Psoas muscle (tissue), 8 donors: ENCODE measurements around the gene ULBP2. TPM values are rescaled to one million over a fixed set of nuclear protein-coding genes. Genes with fewer than 3 reads are reported as not detected.
"Not testable (repeated sequence)": the region's sequence is repeated elsewhere in the genome, so short reads cannot be mapped to it uniquely, and the experiment has no call there.

Experiments used
- ATAC-seq, 4 donors: fragments of 200-7000 bp; cut with Tn5 transposase; one replicate each; pipeline ENCODE4 v1.9.1; 2020; ENCODE audit warnings: moderate library complexity in 3 of 4, mild to moderate bottlenecking in 2 of 4
- DNase-seq, 2 donors: peaks; one replicate each; pipeline ENCODE4 v3.0.0-alpha.2; 2020
- H3K27ac ChIP-seq: fragments of 200-600 bp; one replicate; pipeline ENCODE4 v1.8.0; 2022
- H3K27me3 ChIP-seq, 3 donors: fragments of 200-600 bp in 1 of 3; one replicate each; pipeline versions ENCODE4 v1.6.1 to v1.8.0; 2013 to 2022; ENCODE audit warnings: low read length in 2 of 3, mild to moderate bottlenecking in 2 of 3, moderate library complexity in 1 of 3; ENCODE audit not compliant: insufficient read depth in 3 of 3
- H3K36me3 ChIP-seq, 2 donors: fragments of 200-600 bp in 1 of 2; one replicate each; pipeline versions ENCODE4 v1.6.1 to v1.8.0; 2013 to 2022; ENCODE audit warnings: low read depth in 1 of 2, mild to moderate bottlenecking in 1 of 2, moderate library complexity in 1 of 2; ENCODE audit not compliant: insufficient read depth in 1 of 2
- H3K4me1 ChIP-seq: fragments of 200-600 bp; one replicate; pipeline ENCODE4 v1.8.0; 2022
- H3K4me3 ChIP-seq: fragments of 200-600 bp; one replicate; pipeline ENCODE4 v1.8.0; 2022; ENCODE audit warnings: mild to moderate bottlenecking
- H3K9me3 ChIP-seq: fragments of 200-600 bp; one replicate; pipeline ENCODE4 v1.8.0; 2022
- WGBS, 3 donors: extraction: QIAGEN DNeasy Blood & Tissue Kit; methylation state at CpG; one replicate each; pipeline versions ENCODE4 v1.1.6 to v1.1.7; 2013; 5-methylcytosine and 5-hydroxymethylcytosine counted together
- intact Hi-C, 2 donors: fragments of 100-400 bp; cut with DNase I; formaldehyde crosslinking; loops; one replicate each; pipeline versions ENCODE4 v1.11.0 to v1.14.2; 2022
- polyA plus RNA-seq, 3 donors: library from polyadenylated mRNA; stranded (reverse); fragments of 200-250 nt; gene quantifications; one replicate each; pipeline ENCODE4 v1.2.3, GENCODE V29; 2013
- total RNA-seq, 4 donors: library from RNA; stranded (reverse); fragmentation: NEBNext Ultra II Directional in 2 of 4; extraction: Animal tissue kit (Norgen Biotek cat#: 25700) in 2 of 4; gene quantifications; one replicate each; pipeline versions ENCODE4 v1.2.1 to v1.2.4, GENCODE V29; 2021 to 2023
- TF ChIP-seq, protein P1 (sequence below): fragments of 200-600 bp; IDR thresholded peaks from one replicate; pipeline ENCODE4 v1.8.0; 2022; ENCODE audit warnings: antibody characterized with exemption
- donor health status: healthy with polysubstance abuse.
- donor health status: DM: no; HTN: no; CAD: no; lungs with moderate emphysema.
- donor health status: Bipolar disorder and iron deficiency.
- donor health status: healthy.
- donor health status: DM: yes; HTN: yes; CAD: no.
- donor health status: DM: no; HTN: no; CAD: no.
- donor health status: DM: no; HTN: no; CAD: no.
- donor health status: DM: yes; HTN: yes; CAD: no.

The ULBP2 gene
- total and polyA plus RNA-seq, 7 donors: 0.17 to 0.81 (median 0.64) TPM; not detected in 1

DNA sequence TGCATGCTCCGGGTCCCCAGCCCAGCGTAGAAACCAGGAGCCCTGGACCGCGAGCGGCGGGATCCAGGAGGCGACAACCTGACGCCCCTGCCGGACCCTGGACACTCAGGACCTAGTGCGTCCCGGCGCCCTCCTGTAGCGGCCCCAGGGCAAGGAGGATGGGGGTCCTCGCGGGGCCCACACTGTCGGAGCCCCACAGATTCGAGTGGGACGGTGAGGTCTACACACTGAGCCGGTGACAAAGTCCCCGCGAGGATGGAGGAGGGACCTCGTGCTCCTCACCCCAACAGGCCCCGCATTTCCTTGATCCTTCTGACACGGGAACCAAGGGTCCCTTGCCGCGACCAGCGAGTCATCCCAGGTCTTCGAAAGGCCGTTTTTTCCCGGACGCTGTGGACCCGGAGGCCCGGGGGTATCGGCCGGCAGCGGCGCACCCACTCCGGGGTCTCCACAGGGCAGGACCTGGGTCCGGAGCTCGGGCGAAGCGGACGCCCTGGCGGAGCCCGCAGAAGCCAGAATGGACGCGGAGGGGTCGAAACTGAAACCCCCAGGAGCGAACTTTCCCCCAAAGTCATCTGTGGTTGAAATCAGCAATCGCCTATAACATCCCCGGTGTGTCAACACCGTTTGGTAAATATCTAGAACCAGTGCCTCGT is 12.6 kb downstream of the ULBP2 start:
- H3K9me3 ChIP-seq, H3K36me3 ChIP-seq, H3K27ac ChIP-seq, DNase-seq, H3K4me1 ChIP-seq, intact Hi-C loops, H3K4me3 ChIP-seq: not testable (repeated sequence)
- 2 to 5% (median 4%) methylated on average over 16 to 35 of the region's 53 CpGs for WGBS, 3 donors
- H3K27me3 ChIP-seq: peaks cover 0 to 74% (median 7%) of the 10 kb centered on the region in 3 donors
- peak in 2 of 4 donors; percentile 35 to 52 for ATAC-seq

DNA sequence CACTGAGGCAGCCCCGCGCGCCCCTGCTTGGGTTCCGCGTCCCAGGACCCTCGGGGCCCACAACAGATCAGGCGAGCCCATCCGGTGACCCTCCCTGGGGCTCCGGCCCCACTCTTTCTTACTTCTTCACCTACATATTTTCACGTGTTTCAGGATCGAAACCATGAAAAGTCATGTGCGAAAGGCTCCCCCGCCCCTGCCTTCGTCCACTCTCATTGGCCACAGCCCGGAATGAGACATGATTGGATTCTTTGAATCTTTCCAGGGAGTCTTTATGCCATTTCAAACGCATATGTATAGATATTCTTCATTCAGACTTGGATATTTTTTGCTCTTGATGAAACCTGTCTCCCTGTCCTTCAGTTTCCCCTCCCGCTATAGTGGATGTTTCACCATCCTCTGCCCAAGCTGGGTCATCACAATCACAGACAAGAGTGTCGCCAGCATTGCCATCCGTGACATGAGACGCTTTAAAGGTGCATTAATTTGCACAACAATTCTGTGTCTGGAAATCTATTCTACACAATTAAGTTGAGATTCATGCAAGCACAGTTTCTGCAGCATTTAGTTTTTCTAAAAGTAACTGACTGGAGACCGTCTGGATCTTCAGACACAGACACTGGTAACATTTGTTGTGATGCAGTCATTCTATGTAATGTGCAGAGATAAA is 13.3 kb downstream of the ULBP2 start:
- ATAC-seq: peak in 1 of 4 donors; percentile 15
- H3K36me3 ChIP-seq, H3K9me3 ChIP-seq, DNase-seq, H3K27ac ChIP-seq, H3K4me3 ChIP-seq, intact Hi-C loops, H3K4me1 ChIP-seq: not testable (repeated sequence)
- peaks cover 0 to 78% (median 7%) of the 10 kb centered on the region in 3 donors for H3K27me3 ChIP-seq
- 19 to 23% (median 21%) methylated on average over 12 to 13 of the region's 21 CpGs for WGBS, 3 donors

DNA sequence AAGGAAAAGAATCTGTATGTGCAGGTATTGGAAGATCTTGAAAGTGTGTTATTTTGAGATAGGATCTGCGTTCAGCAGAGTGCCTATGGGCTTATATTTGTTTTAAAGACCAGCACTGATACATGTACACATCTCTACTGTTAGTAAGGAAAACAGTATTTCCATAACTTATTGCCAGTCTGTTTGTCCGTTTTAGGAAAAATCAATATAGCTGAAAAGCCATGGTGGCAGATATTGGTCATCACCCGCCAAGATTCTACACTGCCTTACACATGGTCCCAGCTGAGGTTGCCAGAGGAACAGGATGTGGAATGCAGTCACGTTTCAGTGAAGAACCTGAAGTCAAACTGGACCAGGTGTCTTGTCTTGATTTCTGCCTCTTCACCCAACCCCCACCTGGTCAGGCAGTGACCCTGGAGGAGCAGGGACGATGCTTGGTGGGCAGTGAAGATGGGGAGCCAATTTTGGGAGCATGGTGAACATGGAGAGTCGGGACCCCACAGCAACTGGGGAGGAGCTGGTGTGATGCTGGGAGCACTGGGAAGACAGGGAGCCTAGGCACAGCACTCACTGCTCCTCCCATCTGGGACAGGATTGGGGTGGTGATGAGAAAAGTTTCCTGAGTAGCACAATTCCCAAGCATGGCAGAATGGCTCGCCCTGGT is 14.0 kb downstream of the ULBP2 start:
- H3K4me3 ChIP-seq, H3K36me3 ChIP-seq, H3K9me3 ChIP-seq, DNase-seq, intact Hi-C loops, H3K27ac ChIP-seq, ATAC-seq, H3K4me1 ChIP-seq: not testable (repeated sequence)
- WGBS, 3 donors: 33 to 45% (median 42%) methylated on average over 7 of the region's 7 CpGs
- peaks cover 0 to 81% (median 11%) of the 10 kb centered on the region in 3 donors for H3K27me3 ChIP-seq

DNA sequence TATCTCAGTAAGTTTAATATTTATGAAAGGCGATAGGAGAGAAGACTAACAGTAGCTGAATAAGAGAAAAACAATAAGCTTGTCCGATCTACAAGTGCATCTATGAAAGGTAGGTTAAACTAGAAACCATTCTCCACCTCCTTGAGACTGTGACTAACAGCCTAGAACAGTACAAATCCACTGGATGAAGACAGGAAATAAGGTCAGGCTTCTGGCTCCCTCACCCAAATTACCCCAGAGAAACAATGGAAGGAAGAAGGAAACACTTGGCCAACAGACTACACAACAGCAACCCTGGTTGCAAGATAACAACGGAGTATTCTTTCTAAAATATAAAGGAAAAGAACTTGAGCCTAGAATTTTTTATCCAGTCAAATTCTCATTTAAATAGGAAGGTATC is 16.3 kb downstream of the ULBP2 start:
- ATAC-seq, DNase-seq, H3K36me3 ChIP-seq, H3K4me1 ChIP-seq, intact Hi-C loops, H3K4me3 ChIP-seq, H3K27ac ChIP-seq, H3K9me3 ChIP-seq: not testable (repeated sequence)
- 55 to 63% (median 61%) methylated on average over 3 of the region's 3 CpGs for WGBS, 3 donors
- H3K27me3 ChIP-seq: peaks cover 0 to 77% (median 10%) of the 10 kb centered on the region in 3 donors

DNA sequence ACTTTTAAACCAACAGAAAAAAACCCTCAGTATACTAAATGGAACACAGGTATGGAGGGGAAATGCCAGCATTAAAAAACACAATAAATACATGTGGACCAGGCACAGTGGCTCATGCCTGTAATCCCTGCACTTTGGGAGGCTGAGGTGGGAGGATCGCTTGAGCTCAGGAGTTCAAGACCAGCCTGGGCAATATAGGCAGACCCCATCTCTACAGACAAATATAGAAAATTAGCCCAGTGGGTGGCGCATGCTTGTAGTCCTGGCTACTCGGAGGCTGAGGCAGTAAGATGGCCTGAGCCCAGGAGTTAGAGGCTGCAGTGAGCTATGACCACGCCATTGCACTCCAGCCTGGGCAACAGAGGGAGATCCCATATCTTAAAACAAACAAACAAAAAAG is 18.0 kb downstream of the ULBP2 start:
- H3K4me1 ChIP-seq, H3K36me3 ChIP-seq, H3K4me3 ChIP-seq, H3K9me3 ChIP-seq, DNase-seq, H3K27ac ChIP-seq, ATAC-seq, intact Hi-C loops: not testable (repeated sequence)
- H3K27me3 ChIP-seq: peaks cover 0 to 79% (median 16%) of the 10 kb centered on the region in 3 donors
- WGBS, 3 donors: 76 to 90% (median 81%) methylated on average over 2 of the region's 4 CpGs

DNA sequence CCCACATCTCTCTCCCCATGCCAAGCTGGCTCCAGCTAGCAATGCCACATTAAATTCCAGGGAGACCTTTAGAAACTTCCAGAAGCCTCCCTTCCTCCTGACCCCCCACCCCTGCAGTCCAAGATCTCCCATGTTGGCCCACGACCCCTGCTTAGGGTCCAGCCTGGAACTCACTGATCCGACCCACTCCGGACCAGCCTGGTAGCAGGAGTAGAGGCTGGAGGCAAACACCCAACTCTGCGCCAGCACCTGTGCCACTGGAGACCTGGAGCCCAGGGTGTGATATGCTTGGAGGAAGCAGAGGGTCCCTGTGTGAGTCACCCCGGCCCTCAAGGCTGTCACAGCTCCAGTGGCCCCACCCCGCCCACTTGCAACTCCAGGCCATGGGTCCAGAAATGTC is 18.7 kb downstream of the ULBP2 start:
- DNase-seq: no peak
- intact Hi-C loops: no loop called here
- no peak for ATAC-seq
- Histone ChIP-seq H3K9me3 (no peaks in the 10 kb centered on the region), H3K4me1 (peaks cover 7% of the 10 kb centered on the region), H3K4me3 (no peak overlapping the region), H3K36me3 (no peaks in the 10 kb centered on the region), H3K27me3 (peaks cover 0 to 80% (median 20%) of the 10 kb centered on the region in 3 donors), H3K27ac (no peak overlapping the region)
- TF ChIP-seq, protein P1, sequence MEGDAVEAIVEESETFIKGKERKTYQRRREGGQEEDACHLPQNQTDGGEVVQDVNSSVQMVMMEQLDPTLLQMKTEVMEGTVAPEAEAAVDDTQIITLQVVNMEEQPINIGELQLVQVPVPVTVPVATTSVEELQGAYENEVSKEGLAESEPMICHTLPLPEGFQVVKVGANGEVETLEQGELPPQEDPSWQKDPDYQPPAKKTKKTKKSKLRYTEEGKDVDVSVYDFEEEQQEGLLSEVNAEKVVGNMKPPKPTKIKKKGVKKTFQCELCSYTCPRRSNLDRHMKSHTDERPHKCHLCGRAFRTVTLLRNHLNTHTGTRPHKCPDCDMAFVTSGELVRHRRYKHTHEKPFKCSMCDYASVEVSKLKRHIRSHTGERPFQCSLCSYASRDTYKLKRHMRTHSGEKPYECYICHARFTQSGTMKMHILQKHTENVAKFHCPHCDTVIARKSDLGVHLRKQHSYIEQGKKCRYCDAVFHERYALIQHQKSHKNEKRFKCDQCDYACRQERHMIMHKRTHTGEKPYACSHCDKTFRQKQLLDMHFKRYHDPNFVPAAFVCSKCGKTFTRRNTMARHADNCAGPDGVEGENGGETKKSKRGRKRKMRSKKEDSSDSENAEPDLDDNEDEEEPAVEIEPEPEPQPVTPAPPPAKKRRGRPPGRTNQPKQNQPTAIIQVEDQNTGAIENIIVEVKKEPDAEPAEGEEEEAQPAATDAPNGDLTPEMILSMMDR: no peak
- 73 to 80% (median 80%) methylated on average over 6 of the region's 6 CpGs for WGBS, 3 donors
